Left ventricle myocardium superior (tissue), 1 donor: ENCODE measurements around the gene RPL39L. TPM values are rescaled to one million over a fixed set of nuclear protein-coding genes. Genes with fewer than 3 reads are reported as not detected.
A peak's percentile ranks its signal among the peaks of the same experiment; 100 is the strongest.
"Not testable (repeated sequence)": the region's sequence is repeated elsewhere in the genome, so short reads cannot be mapped to it uniquely, and the experiment has no call there.

Experiments used
- ATAC-seq: fragments of 200-7000 bp; cut with Tn5 transposase; one replicate; pipeline ENCODE4 v1.9.1; 2020; ENCODE audit warnings: mild to moderate bottlenecking, moderate library complexity
- DNase-seq: peaks from one replicate; pipeline ENCODE4 v3.0.0-alpha.2; 2020
- intact Hi-C: fragments of 100-400 bp; cut with micrococcal nuclease; formaldehyde crosslinking; loops from one replicate; pipeline ENCODE4 v1.11.0; 2022
- long read RNA-seq: library from polyadenylated mRNA; unstranded; transcript quantifications from one replicate; pipeline ENCODE4 v2.0.0, GENCODE V29; 2021
- total RNA-seq: library from RNA; stranded (reverse); fragmentation: NEBNext Ultra II Directional; extraction: Animal tissue kit (Norgen Biotek cat#: 25700); gene quantifications from one replicate; pipeline ENCODE4 v1.2.1, GENCODE V29; 2021
- donor health status: DM: no; HTN: yes; CAD: no; lungs with severe emphysema.

The RPL39L gene
- 4.1 TPM for total RNA-seq
- long read RNA-seq, partial matches to known transcripts: 0 of 2 reads
- long read RNA-seq, other reads (novel, unspliced or antisense): 1 of 2 reads

DNA sequence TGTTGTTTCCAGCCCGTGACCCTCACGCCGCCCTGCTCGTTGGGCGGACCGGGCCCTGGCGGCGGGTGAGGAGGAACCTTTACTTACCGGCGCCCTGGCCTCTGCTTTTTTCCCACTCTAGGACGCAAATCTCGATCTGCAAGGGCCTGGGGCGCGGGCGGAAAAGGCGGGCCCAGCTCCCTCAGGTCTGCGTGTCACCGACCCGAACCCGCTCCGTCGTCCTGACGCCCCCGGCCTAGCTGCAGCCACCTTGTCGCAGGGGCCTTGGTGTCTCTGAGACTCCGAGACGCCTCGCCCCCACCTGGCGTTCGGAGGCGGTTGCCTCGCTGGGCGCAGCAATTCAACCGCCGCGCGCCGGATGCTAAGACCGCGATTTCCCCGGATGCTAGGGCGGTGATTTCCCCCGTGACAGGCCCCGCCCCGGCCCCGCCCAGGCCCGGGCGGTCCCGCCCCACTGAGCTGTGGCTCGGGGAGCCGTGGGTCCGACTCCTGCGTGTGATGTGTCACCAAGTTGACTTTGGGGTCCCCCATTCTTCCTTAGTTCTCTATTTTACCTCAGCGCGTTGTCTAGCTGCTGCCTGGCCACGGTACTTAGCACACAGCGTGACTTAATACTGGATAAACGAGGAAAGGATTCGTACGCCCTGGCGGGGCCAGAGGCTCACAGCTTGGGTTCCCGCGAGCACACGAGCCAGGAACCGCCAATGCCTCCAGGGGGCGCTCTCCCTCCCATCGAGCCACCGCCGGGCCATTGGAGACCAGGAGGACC, at the start of gene RPL39L:
RPL39L (minus strand) TSS at position 371 of the 769 bp plus-strand sequence. CDS start 18,196 bp downstream, outside the sequence.
- DNase-seq (peak; percentile 89), ATAC-seq (peak; percentile 99)
- intact Hi-C loops: no loop called here

DNA sequence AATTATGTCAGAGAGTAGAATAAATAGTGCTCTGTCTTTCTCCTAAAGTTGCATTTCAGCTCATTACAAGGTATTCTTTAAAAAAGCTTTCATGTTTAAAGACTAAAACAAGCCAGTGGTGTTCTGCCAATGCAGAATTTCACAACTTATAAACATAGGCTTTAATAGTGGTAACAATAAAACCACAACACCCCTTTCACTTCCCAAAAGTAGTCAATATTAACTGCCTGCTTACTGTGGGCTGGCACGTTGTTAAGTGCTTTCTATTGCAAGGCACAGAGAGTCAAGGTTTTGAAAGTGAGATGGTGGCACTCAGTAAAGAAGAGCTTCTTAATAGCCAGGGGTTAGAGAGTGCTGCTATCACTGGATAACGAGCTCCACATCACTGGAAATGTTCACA, 49.6 kb upstream of the RPL39L start:
- ATAC-seq: no peak
- DNase-seq: no peak
- intact Hi-C loops: no loop called here

DNA sequence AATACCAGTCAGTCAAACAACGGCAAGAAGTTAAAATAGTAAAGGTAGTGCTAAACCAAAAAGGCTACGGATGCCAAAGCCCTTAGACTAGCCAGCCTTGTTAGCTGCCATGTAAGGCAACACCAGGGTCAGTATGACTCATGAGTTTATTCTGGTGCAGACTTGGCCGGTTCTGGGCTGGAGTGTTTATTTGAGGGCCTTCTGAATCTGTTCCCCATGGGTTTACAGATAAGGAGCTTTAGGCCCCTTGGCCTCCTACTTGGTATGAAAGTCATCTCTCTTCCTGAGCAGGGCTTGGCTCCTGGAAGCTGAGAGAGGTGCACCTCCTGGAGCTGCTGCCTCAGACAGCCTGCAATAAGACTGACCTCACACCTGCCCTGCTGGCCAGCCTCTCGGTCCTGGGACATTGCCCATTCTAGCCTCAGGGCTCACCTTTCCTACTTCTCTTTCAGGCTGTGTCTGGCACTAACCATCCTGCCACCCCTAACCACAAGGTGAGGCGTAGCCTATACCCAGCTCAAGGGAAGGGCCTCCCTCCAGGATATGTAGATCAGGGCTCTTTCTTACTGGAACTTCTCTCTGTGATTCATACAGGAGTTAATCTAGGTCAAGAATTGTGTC, 47.6 kb upstream of the RPL39L start:
- peak; percentile 94 for ATAC-seq
- DNase-seq: peak; percentile 59
- intact Hi-C loops: no loop called here

DNA sequence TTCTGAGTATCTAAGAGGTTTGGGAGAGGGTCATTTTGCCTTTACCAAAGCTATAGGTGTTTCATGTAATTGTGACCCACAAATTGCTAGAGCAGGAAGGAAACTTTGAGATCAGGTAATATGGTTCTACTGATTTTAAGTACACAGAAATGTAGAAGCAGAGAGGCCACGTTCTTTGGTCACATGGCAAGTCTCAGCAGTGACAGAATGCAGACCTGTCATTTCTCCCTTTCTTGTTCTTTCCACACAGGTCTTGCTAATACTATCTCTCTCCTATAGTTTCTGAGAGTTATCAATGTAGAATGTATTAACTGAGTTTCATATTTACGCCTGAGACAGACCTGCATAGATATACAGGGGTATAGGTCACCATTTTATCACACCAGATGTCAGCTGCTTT, 47.1 kb upstream of the RPL39L start:
- intact Hi-C loops: no loop called here
- ATAC-seq: peak; percentile 60
- DNase-seq: no peak

DNA sequence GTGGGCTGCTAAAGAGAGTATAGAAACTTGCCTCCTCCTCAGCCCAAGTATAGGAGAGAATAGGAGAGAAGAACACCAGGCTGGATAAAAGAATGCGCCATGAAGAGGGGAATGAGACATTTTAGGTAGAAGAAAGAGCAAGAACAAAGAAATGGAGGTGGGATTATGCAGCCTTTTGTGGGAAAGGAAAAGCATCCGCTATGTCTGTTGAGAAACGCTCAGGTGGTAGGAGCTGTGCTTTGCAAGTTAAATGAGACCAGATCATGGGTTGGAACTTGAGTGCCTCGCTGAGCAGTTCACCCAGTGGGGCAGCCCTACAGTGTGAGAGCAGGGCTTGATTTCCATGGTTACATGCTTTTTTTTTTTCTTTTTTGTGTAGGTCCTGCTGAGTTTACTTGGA, 46.5 kb upstream of the RPL39L start:
- intact Hi-C loops: no loop called here
- ATAC-seq (no peak), DNase-seq (no peak)

DNA sequence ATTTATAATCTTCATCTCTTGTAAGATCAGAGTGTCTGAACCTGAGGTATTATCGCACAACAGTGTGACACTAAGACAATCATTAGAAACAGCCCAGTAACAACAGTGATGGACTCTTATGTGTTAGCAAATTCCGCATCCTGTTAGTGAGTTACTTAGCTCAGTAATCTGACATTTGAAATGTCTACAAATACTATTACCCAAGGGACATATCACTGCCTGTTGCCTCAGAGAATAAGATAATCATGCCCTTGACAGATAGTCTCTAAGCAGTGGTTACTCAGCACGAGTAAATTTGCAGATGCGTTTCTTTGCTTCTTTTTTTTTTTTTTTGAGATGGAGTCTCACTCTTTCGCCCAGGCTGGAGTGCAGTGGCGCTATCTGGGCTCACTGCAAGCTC, 44.6 kb upstream of the RPL39L start:
- intact Hi-C loops: no loop called here
- DNase-seq (no peak), ATAC-seq (no peak)

DNA sequence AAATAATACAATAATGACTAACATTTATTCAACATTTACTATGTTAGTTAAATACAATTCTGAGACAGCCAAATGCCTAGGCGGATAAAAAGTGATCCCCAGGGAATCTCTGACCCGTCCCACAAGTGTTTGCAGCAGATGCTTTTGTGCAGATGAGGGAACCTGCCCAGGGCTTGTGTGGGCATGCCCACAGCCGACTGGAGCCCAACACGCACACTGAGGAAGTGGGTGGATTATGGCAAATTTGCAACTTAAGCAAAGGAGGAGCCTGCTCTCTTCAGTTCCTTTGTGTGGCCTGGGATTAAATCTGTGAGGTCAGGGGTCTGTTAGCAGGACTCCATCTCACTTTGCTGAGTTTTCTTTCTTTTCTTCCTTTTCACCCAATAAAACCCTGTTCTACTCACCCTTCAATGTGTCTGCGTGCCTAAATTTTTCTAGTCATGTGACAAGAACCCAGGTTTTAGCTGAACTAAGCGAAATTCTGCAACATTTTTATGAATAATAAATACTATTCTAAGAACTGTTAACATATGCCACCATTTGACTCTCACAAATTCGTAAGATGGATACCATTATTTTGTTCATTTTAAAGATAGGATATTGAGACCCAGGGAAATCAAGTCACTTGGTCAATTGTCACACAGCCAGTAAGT, 44.0 kb upstream of the RPL39L start:
- ATAC-seq (no peak), DNase-seq (no peak)
- intact Hi-C loops: no loop called here

DNA sequence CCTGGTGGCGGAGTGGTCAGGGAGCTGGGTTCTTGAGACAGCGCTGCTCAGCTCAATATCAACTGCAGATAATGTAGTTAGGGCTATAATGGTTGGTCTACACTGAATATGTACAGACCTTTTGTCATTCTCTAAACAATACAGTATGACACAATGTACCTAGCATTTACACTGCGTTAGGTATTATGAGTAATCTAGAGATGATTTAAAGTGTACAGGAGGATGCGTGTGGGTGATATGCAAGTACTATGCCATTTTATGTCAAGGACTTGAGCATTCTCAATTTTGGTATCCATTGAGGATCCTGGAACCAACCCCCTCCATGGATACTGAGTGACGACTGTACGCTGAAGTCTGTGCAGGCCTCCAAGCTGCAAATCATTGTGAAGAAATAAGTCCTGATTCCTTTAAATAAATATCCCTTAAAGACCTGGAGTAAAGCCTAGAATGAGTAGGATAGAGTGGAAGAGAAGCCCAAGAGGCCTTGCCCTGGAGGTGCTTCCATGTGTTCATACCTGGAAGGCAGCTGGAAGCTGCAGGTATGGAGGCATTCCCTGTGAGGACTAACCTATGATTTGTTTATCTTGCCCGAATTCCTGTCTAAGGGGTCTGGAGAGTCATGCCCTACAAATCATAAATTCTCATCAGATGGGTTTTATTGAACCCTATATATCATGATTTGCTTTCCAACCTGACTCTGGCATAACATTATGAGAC, 42.3 kb upstream of the RPL39L start:
- intact Hi-C loops: no loop called here
- ATAC-seq (no peak), DNase-seq (no peak)

DNA sequence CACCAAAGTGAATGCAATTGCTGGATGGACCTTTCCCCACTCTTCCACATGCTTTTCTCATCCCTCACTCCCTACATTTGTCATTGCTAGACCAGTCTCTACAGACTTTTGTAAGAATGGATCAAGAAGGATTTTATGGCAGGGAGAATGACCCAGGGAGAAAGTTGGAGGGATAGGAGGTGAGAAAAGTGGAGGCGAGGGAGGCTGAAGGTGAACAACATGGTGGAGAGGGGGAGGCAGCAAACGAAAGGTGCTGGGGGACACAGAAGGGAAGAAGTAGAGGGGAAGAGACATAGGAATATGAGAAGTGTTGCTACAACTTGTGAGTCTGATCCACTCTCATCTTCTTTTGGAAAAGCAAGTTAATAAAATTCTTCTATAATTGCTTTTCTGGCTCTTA, 33.6 kb upstream of the RPL39L start:
- no peak for ATAC-seq
- intact Hi-C loops: no loop called here
- DNase-seq: no peak

DNA sequence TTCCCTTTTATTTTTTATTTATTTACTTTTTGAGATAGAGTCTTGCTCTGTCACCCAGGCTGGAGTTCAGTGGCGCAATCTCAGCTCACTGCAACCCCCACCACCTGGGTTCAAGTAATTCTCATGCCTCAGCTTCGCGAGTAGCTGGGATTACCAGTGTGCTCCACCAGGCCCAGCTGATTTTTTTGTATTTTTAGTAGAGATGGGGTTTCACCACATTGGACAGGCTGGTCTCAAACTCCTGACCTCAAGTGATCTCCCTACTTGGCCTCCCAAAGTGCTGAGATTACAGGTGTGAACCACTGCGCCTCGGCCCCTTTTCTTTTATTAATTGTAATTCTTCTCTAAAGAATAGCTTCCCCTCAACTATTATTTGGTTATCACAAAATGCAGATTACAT, 31.6 kb upstream of the RPL39L start:
- not testable (repeated sequence) for ATAC-seq, DNase-seq

DNA sequence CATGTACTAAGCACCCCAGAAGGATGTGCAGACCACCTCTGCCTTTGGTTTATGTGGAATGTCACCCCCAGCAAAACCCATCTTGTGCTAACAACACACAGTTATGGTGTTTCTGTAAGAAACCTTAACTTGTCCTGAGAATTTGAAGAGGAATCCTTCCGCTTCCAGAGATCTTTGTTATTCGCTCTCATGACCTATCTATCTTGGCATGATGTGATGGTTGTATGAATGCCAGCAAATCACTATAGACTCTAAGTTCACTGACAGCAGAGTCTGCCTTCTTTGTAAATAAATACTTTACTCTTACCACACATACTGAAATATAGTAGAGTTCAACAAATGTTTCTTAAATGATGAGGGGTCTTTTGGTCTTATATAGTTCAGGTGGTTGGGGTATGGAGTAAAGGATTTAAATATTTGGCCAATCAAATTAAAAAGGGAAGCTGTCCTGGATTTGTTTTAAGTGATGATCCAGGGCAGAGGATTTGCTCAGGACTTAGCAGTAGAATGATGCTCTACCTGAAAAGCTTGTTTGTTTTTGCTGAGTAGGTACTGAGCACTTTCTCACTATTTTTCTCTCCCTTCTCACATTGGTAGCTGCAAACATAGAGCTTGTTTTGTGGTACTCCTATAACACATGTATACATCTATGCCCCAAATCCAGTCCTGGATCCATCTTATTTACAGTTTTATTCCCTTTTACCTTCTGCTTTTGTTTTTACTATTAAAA, 30.1 kb upstream of the RPL39L start:
- ATAC-seq (no peak), DNase-seq (no peak)
- intact Hi-C loops: loop anchor here (5.0 kb wide), 1 partner anchor 322 kb away; no protein-coding TSS in a partner anchor

More for the DNA sequence above, 31.6 kb upstream of the RPL39L start:
- intact Hi-C loops: not testable (repeated sequence)

DNA sequence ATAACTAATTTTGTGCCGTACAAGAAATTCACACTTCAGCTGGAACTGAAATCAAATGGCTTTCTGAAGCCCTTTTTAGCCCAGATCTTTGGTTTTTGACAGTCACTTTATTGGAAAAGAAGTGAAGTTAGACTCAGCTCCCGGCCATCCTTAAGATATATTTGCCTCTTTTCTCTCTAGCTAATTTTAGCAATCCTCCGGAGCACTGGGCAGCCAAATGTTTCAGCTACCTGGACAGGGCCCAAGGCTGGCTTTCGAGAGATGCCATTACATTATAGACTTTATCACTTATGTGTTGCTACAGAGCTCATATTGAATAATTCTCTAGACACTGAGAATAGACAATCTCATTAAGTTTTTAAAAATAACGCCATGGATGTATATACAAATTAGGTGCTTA, 28.5 kb upstream of the RPL39L start:
- DNase-seq: peak; percentile 59
- peak; percentile 84 for ATAC-seq
- intact Hi-C loops: loop anchor here (5.0 kb wide), 1 partner anchor 320 kb away; no protein-coding TSS in a partner anchor

DNA sequence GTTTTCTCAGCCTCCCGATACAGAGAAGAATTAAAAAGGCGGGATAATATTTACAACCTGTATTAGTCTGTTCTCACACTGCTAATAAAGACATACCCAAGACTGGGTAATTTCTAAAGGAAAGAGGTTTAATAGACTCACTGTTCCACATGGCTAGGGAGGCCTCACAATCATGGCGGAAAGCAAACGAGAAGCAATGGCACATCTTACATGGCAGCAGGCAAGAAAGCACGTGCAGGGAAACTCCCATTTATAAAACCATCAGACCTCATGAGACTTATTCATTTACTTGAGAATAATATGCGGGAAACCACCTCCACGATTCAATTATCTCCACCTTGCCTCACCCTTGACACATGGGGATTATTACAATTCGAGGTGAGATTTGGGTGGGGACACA, 27.5 kb upstream of the RPL39L start:
- intact Hi-C loops: loop anchor here (5.0 kb wide), 1 partner anchor 319 kb away; no protein-coding TSS in a partner anchor
- ATAC-seq: no peak

DNA sequence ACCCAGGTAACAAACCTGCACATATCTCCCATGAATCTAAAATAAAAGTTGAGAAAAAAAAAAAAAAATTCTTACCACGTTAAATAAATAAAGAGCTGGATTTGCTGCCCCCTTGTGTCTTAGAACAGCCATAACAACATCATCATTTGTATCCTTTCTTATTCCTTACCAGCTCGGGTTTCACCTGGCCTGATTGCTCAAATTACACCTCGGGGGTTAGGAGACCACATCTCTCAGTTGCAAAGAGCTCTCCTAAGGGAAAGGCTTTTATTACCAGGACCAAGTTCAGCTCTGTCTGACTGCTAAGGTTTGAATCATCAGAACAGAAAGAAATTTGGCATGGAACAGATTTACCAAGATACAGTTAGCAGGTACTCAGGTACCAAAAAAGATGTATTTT, 25.8 kb upstream of the RPL39L start:
- intact Hi-C loops: loop anchor here (5.0 kb wide), 1 partner anchor 318 kb away; no protein-coding TSS in a partner anchor
- ATAC-seq (peak; percentile 34), DNase-seq (no peak)

More for the DNA sequence above, 27.5 kb upstream of the RPL39L start:
- DNase-seq: no peak

DNA sequence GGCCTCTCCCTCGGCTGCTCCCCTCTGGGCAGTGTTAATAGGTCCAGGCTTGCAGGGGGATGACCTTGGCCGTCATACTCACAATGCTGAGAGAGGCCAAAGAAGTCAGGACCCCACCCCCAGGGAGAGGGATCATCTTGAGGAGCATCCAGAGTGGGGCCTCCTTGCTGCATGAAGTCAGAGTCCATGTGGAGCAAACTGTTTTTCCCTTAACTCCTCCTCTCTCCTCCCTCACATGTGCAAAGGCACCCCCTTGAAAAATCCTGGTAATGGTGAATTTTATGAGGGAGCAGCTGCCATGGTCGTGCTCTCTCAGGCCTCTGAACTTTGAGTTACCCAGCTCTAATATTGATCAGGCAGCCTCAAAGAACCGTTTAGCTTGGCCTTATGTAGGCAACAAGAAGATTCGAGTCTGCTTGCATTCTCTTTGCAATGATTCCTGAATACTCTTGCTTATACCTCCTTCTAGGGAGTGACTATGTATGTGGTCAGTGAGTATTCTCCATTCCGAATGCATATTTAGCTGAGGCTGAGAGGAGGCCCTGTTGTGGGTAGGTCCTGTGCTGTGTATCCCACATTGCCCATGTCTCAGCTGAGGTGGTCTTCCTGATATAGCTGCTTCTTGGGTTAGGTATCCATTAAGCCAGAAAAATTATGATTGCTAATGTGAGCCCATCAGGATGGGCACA, 23.1 kb upstream of the RPL39L start:
- ATAC-seq (no peak), DNase-seq (no peak)
- intact Hi-C loops: no loop called here

DNA sequence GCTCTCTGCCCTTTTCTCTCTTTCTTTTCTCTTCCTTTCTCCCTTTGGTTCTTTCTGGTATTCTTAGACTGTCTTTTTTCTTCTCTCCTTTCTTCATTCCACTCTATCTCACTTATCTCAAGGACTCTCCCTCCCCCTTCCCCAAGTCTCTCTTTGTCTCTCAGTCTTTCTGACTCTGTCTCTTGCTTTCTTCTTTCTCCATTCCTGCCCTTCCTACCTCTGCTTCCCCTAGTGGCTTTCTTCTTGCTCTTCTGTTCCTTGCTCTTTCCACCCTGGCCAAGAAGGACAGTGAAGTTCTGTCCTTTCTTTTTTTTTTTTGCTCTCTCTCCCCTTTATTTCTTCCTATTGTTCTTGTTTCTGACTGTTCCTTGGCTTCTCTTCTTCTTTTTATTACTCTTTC, 22.3 kb upstream of the RPL39L start:
- no peak for ATAC-seq
- intact Hi-C loops: no loop called here
- DNase-seq: no peak

DNA sequence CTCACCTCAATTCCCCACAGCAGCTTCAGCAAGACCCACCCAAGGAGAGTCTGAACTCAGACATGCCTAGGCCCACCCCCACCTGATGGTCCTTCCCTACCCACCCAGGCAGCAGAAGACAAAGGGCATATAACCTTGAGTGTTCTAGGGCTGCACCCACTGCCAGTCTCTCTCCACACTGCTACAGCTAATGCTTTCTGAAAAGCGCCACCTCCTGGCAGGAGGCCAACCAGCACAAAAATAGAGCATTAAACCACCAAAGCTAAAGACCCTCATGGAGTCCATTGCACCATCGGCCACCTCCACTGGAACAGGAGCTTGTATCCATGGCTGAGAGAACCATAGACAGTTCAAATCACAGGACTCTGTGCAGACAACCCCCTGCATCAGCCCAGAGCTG, 11.3 kb upstream of the RPL39L start:
- intact Hi-C loops: no loop called here
- ATAC-seq: no peak

DNA sequence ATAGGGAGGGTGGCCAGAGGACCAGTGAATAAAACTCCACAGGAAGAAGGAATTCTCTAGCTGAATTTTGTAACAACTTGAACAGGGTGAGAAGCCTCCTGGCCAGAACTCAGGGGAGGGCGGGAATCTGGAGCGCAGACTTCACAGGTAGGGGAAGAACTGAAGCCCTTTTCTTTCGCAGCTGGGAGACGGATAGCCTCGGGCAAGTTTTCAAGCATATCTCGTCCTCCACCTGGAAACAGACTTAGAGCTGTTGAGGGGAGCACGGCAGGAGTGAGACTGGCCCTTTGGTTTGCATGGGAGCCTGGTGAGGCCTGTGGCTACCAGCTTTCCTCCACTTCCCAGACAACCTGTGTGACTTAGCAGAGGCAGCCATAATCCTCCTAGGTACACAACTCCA, 10.9 kb upstream of the RPL39L start:
- intact Hi-C loops: no loop called here
- ATAC-seq: no peak
- DNase-seq: no peak

More for the DNA sequence above, 11.3 kb upstream of the RPL39L start:
- DNase-seq: peak; percentile 54
